NCI-H1048 (cell line): ENCODE measurements around the gene GPR17.

ENCODE experiments used
- DNase-seq: peaks from one replicate; lab custom pipeline; 2025; lab: John Stamatoyannopoulos, UW

The GPR17 gene

GRCh38 chr2:127641846-127642507 lies 4.0 kb upstream of the GPR17 start:
- no peak for DNase-seq

- DNase-seq, result no peak
Observed at GRCh38 chr2:127642706-127643438, 3.1 kb upstream of the GPR17 start.

GRCh38 chr2:127643439-127644065 lies 2.4 kb upstream of the GPR17 start:
- no peak for DNase-seq

GRCh38 chr2:127644066-127645025 lies 1.6 kb upstream of the GPR17 start:
- DNase-seq, result no peak

GRCh38 chr2:127645026-127645394 lies 943 bp upstream of the GPR17 start:
- no peak for DNase-seq

- no peak for DNase-seq
Observed at GRCh38 chr2:127646487-127647241, 711 bp downstream of the GPR17 start.

GRCh38 chr2:127647242-127648190 lies 1.6 kb downstream of the GPR17 start:
- DNase-seq, result no peak

GRCh38 chr2:127648321-127648720 lies 2.4 kb downstream of the GPR17 start:
- DNase-seq, result no peak

- no peak for DNase-seq
Observed at GRCh38 chr2:127649100-127649611, 3.2 kb downstream of the GPR17 start.

- DNase-seq, result peak; percentile 24
Observed at GRCh38 chr2:127649684-127650040, 3.7 kb downstream of the GPR17 start.

- DNase-seq, result no peak
Observed at GRCh38 chr2:127650041-127650784, 4.3 kb downstream of the GPR17 start.

- DNase-seq, result no peak
Observed at GRCh38 chr2:127650785-127651380, 4.9 kb downstream of the GPR17 start.

GRCh38 chr2:127651381-127651809 lies 5.4 kb downstream of the GPR17 start:
- DNase-seq, result no peak

GRCh38 chr2:127651971-127652550 lies 6.1 kb downstream of the GPR17 start:
- no peak for DNase-seq

- no peak for DNase-seq
Observed at GRCh38 chr2:127652786-127653357, 6.9 kb downstream of the GPR17 start.

GRCh38 chr2:127653421-127654083 lies 7.6 kb downstream of the GPR17 start:
- no peak for DNase-seq

- DNase-seq, result no peak
Observed at GRCh38 chr2:127654084-127654837, 8.3 kb downstream of the GPR17 start.
